H1 (cell line): ENCODE measurements around the gene TAF1B. TPM values are rescaled to one million over a fixed set of nuclear protein-coding genes. Genes with fewer than 3 reads are reported as not detected.

Source experiments
- CTCF ChIA-PET: fragments of 300-600 bp; sonication (Branson Sonifier 250); formaldehyde crosslinking; loops from one replicate; lab custom pipeline; 2021; ENCODE audit not compliant: partially characterized antibody; lab: Charles Lee
- POLR2A ChIA-PET: fragments of 300-600 bp; sonication (Branson Sonifier 250); formaldehyde crosslinking; loops from one replicate; lab custom pipeline; 2021; ENCODE audit warnings: inconsistent platforms; ENCODE audit not compliant: partially characterized antibody; lab: Charles Lee
- DNase-seq, 2 experiments: peaks; one replicate each; pipeline versions ENCODE4 v3.0.0 to v3.0.0-alpha.2; 2010 to 2022; ENCODE audit warnings: low spot score in 2 of 2, low read depth in 1 of 2, mixed read lengths in 1 of 2
- FAIRE-seq: peaks from 2 replicates; lab custom pipeline; 2011; peaks lifted over from hg19 to GRCh38; lab: Jason Lieb, UNC
- H2AFZ ChIP-seq: 2 replicates; pipeline ENCODE4 v1.8.1; 2012; ENCODE audit warnings: low read length, inconsistent platforms
- H2AK5ac ChIP-seq: 2 replicates; pipeline ENCODE4 v1.6.1; 2013; ENCODE audit warnings: low read depth, low read length
- H2BK120ac ChIP-seq: replicated peaks from 2 replicates; pipeline ENCODE3; 2013; ENCODE audit warnings: low read depth, low read length, inconsistent platforms
- H2BK12ac ChIP-seq: 2 replicates; pipeline ENCODE4 v1.6.1; 2013; ENCODE audit warnings: low read depth, low read length
- H2BK15ac ChIP-seq: 2 replicates; pipeline ENCODE4 v1.6.1; 2013; ENCODE audit warnings: low read length
- H2BK20ac ChIP-seq: 2 replicates; pipeline ENCODE4 v1.6.1; 2013; ENCODE audit warnings: low read length
- H2BK5ac ChIP-seq: 2 replicates; pipeline ENCODE4 v1.6.1; 2013; ENCODE audit warnings: low read depth, low read length
- H3K14ac ChIP-seq: 2 replicates; pipeline ENCODE4 v1.6.1; 2013; ENCODE audit warnings: inconsistent platforms; ENCODE audit not compliant: insufficient read length
- H3K18ac ChIP-seq: 2 replicates; pipeline ENCODE4 v1.6.1; 2013; ENCODE audit warnings: low read length; ENCODE audit errors: extremely low read depth
- H3K23ac ChIP-seq: 2 replicates; pipeline ENCODE4 v1.6.1; 2013; ENCODE audit warnings: inconsistent platforms; ENCODE audit not compliant: insufficient read length
- H3K23me2 ChIP-seq: 2 replicates; pipeline ENCODE4 v1.6.1; 2013; ENCODE audit warnings: low read depth, low read length
- H3K27ac ChIP-seq: 2 replicates; pipeline ENCODE4 v1.6.1; 2011; ENCODE audit warnings: low read depth, low read length, inconsistent platforms
- H3K27me3 ChIP-seq, 4 experiments: replicated peaks in 1 of 4; 1 replicate in 1 of 4; 2 replicates in 3 of 4; pipeline versions ENCODE4 v1.6.1 to v1.8.1; 2011 to 2013; ENCODE audit warnings: low read length in 3 of 4, mild to moderate bottlenecking in 3 of 4, inconsistent platforms in 2 of 4, mixed read lengths in 2 of 4, moderate library complexity in 1 of 4; ENCODE audit not compliant: control insufficient read depth in 3 of 4, insufficient read depth in 3 of 4; ENCODE audit errors: extremely low read depth in 1 of 4
- H3K36me3 ChIP-seq, 4 experiments: 2 replicates each; pipeline versions ENCODE4 v1.6.1 to v1.8.1; 2011 to 2013; ENCODE audit warnings: mild to moderate bottlenecking in 4 of 4, low read length in 3 of 4, moderate library complexity in 2 of 4, control low read depth in 1 of 4, inconsistent platforms in 1 of 4; ENCODE audit not compliant: insufficient read depth in 4 of 4, control insufficient read depth in 2 of 4
- H3K4ac ChIP-seq: replicated peaks from 2 replicates; pipeline ENCODE3; 2013; ENCODE audit warnings: low read length, low read depth, mixed read lengths, inconsistent platforms; ENCODE audit not compliant: insufficient read length
- H3K4me1 ChIP-seq, 4 experiments: replicated peaks in 1 of 4; 1 replicate in 1 of 4; 2 replicates in 3 of 4; pipeline versions ENCODE4 v1.6.1 to v1.8.1; 2011 to 2013; ENCODE audit warnings: low read length in 3 of 4, inconsistent platforms in 2 of 4, mixed read lengths in 1 of 4; ENCODE audit not compliant: insufficient read depth in 4 of 4, control insufficient read depth in 3 of 4
- H3K4me2 ChIP-seq, 2 experiments: 2 replicates each; pipeline versions ENCODE4 v1.6.1 to v1.8.1; 2011 to 2013; ENCODE audit warnings: low read depth in 2 of 2, low read length in 2 of 2, control low read depth in 1 of 2, inconsistent platforms in 1 of 2, mild to moderate bottlenecking in 1 of 2; ENCODE audit not compliant: insufficient read depth in 1 of 2
- H3K4me3 ChIP-seq, 4 experiments: fragments of 200-600, 300-600 bp in 1 of 4; sonication (generic), shearing (Covaris generic), sonication (Bioruptor Twin) in 1 of 4; 2 replicates each; pipeline versions ENCODE4 v1.5.1 to v1.8.1; 2011 to 2016; ENCODE audit warnings: low read length in 4 of 4, low read depth in 3 of 4, control low read depth in 2 of 4, inconsistent platforms in 2 of 4, mild to moderate bottlenecking in 2 of 4, mixed read lengths in 1 of 4, moderate library complexity in 1 of 4; ENCODE audit not compliant: insufficient read depth in 2 of 4; ENCODE audit errors: extremely low read depth in 1 of 4
- H3K56ac ChIP-seq: replicated peaks from 2 replicates; pipeline ENCODE3; 2013; ENCODE audit warnings: low read depth, mild to moderate bottlenecking, mixed read lengths, low read length, inconsistent platforms; ENCODE audit not compliant: insufficient read length
- H3K79me1 ChIP-seq: 2 replicates; pipeline ENCODE4 v1.6.1; 2013; ENCODE audit warnings: low read depth, low read length, control low read depth
- H3K79me2 ChIP-seq, 2 experiments: 2 replicates each; pipeline versions ENCODE4 v1.6.1 to v1.8.1; 2012 to 2013; ENCODE audit warnings: low read length in 2 of 2, mild to moderate bottlenecking in 2 of 2, inconsistent platforms in 1 of 2; ENCODE audit not compliant: insufficient read depth in 2 of 2, control insufficient read depth in 1 of 2
- H3K9ac ChIP-seq, 4 experiments: replicated peaks in 1 of 4; 1 replicate in 1 of 4; 2 replicates in 3 of 4; pipeline versions ENCODE4 v1.6.1 to v1.8.1; 2011 to 2013; ENCODE audit warnings: low read depth in 3 of 4, low read length in 3 of 4, control low read depth in 2 of 4, mild to moderate bottlenecking in 2 of 4, moderate library complexity in 2 of 4, inconsistent platforms in 1 of 4; ENCODE audit errors: extremely low read depth in 1 of 4
- H3K9me3 ChIP-seq, 2 experiments: 2 replicates each; pipeline versions ENCODE4 v1.6.1 to v1.8.1; 2012 to 2013; ENCODE audit warnings: mild to moderate bottlenecking in 2 of 2, moderate library complexity in 2 of 2, control low read depth in 1 of 2, inconsistent platforms in 1 of 2, low read depth in 1 of 2, low read length in 1 of 2, mixed read lengths in 1 of 2; ENCODE audit not compliant: insufficient read depth in 2 of 2
- H4K20me1 ChIP-seq, 2 experiments: replicated peaks in 1 of 2; 2 replicates each; pipeline versions ENCODE3 to v1.8.1; 2011 to 2013; ENCODE audit warnings: inconsistent platforms in 2 of 2, low read length in 2 of 2, mild to moderate bottlenecking in 1 of 2; ENCODE audit not compliant: insufficient read depth in 2 of 2, control insufficient read depth in 1 of 2
- H4K5ac ChIP-seq: 2 replicates; pipeline ENCODE4 v1.6.1; 2013; ENCODE audit warnings: low read length, low read depth, mixed read lengths, inconsistent platforms; ENCODE audit not compliant: insufficient read length
- H4K8ac ChIP-seq: 2 replicates; pipeline ENCODE4 v1.8.0; 2013; ENCODE audit warnings: mild to moderate bottlenecking, moderate library complexity, low read length, inconsistent platforms; ENCODE audit not compliant: insufficient read depth; ENCODE audit errors: extremely low read depth
- H4K91ac ChIP-seq: replicated peaks from 2 replicates; pipeline ENCODE3; 2013; ENCODE audit warnings: low read length, mixed read lengths, inconsistent platforms; ENCODE audit not compliant: insufficient read length
- MAX ChIP-seq: IDR thresholded peaks from 2 replicates; pipeline ENCODE4 v1.6.1; 2012; ENCODE audit warnings: inconsistent platforms
- RBBP5 ChIP-seq: IDR thresholded peaks from 2 replicates; pipeline ENCODE4 v1.7.1; 2012; ENCODE audit warnings: low read depth, mild to moderate bottlenecking, inconsistent platforms, low read length, moderate library complexity, borderline replicate concordance
- WGBS, 2 experiments: shearing (Covaris generic) in 1 of 2; methylation state at CpG; one replicate each; pipeline versions ENCODE4 v1.1.6 to v1.1.7; 2013 to 2015; ENCODE audit warnings: low lambda C conversion rate in 2 of 2, mixed read lengths in 2 of 2, inconsistent platforms in 1 of 2, low coverage in 1 of 2, missing lambda C conversion rate in 1 of 2; ENCODE audit not compliant: insufficient replicate concordance in 2 of 2, insufficient coverage in 1 of 2, insufficient read length in 1 of 2; ENCODE audit errors: extremely low coverage in 1 of 2, missing lambda C conversion rate in 1 of 2; 5-methylcytosine and 5-hydroxymethylcytosine counted together
- polyA plus RNA-seq, 7 experiments: library from polyadenylated mRNA; depleted of rRNA in 3 of 7; stranded (reverse) in 5 of 7; unstranded in 2 of 7; fragments of >200 nt in 5 of 7; fragments of 200-250 nt in 2 of 7; gene quantifications; 1 replicate in 5 of 7; 2 replicates in 1 of 7; 4 replicates in 1 of 7; pipeline versions ENCODE4 v1.2.1 to v1.2.3, GENCODE V29; 2011 to 2013; ENCODE audit warnings: missing spikeins in 2 of 7, mixed read lengths in 2 of 7
- total RNA-seq: library from RNA; stranded (reverse); fragmentation: NEBNext Ultra II Directional; extraction: Animal tissue kit (Norgen Biotek cat#: 25700); gene quantifications from 2 replicates; pipeline ENCODE4 v1.2.1, GENCODE V29; 2021

Gene TAF1B
- total and polyA plus RNA-seq, 2 of the 8 experiments (the other 6 are each of a cell fraction or from before 2014, with no cell fraction given) = 6.6 to 25.2 TPM

- Histone ChIP-seq H3K4me1 (peaks cover 0 to 4% (median 0%) of the 10 kb centered on the region in 4 experiments; a peak in 2 of 7 replicates), H3K4me3 (no peak overlapping the region), H3K56ac (no peak overlapping the region), H3K18ac (0 out of 2 replicates have a peak overlapping the region, but pooled peaks have one; percentile 26), H3K9ac (no peak overlapping the region), H2BK5ac (no peak overlapping the region; the same call in 1 of the 2 replicates), H3K14ac (no peak overlapping the region), H4K8ac (peak overlapping the region; percentile 39; the same call in 1 of the 2 replicates), H2BK12ac (peak overlapping the region; percentile 55; the same call in 1 of the 2 replicates), H2BK120ac (no peak overlapping the region), H3K79me1 (no peaks in the 10 kb centered on the region), H3K23me2 (no peaks in the 10 kb centered on the region), H3K23ac (no peak overlapping the region), H2BK15ac (no peak overlapping the region), H3K9me3 (no peaks in the 10 kb centered on the region), H3K27me3 (no peaks in the 10 kb centered on the region; a peak in 1 of 7 replicates), H2BK20ac (peak overlapping the region; percentile 43; the same call in 1 of the 2 replicates), H3K4me2 (0 out of 4 replicates have a peak overlapping the region, but pooled peaks of 1 of the 2 experiments have one; percentile 13), H2AFZ (peak overlapping the region; percentile 99), H3K27ac (no peak overlapping the region), H4K91ac (peak overlapping the region; percentile 11), H4K20me1 (no peaks in the 10 kb centered on the region), H4K5ac (no peak overlapping the region), H3K4ac (peak overlapping the region; percentile 49), H3K36me3 (no peaks in the 10 kb centered on the region), H2AK5ac (no peak overlapping the region), H3K79me2 (no peaks in the 10 kb centered on the region)
- DNase-seq (no peak), FAIRE-seq (no peak)
- POLR2A ChIA-PET = interaction anchor here (0.9 to 1.0 kb wide), 2 partner anchors 64 to 111 kb away, joined by 3 read pairs; no protein-coding TSS in a partner anchor
- CTCF ChIA-PET = interaction anchor here (0.8 to 4.1 kb wide), 6 partner anchors 10 to 127 kb away, joined by 3 to 25 read pairs (median 4); partner anchors contain the start of gene TAF1B
- TF ChIP-seq RBBP5 (no peak), MAX (peak; percentile 39; the same call in 1 of the 2 replicates)
- 89% methylated on average over 6 of the region's 6 CpGs; no CpG with 5 or more reads in 1 of the 2 experiments for WGBS, 2 experiments
These were observed 98.7 kb downstream of the TAF1B start for GRCh38 chr2:9941996-9942390.
